Measurements from ENCODE around the gene KCTD6.

Gene KCTD6

GRCh38 chr3:58528629-58529028 lies 36.7 kb downstream of the KCTD6 start:
- H3K4me1 Mint-ChIP-seq: peaks cover 16% of the 10 kb centered on the region
- no peak overlapping the region for H3K4me3 Mint-ChIP-seq
- peaks cover 25% of the 10 kb centered on the region for H3K36me3 Mint-ChIP-seq (ENCODE audit: low read depth)
- no peaks in the 10 kb centered on the region for H3K9me3 Mint-ChIP-seq
- H3K27me3 Mint-ChIP-seq (ENCODE audit: low read depth): no peaks in the 10 kb centered on the region
- H3K27ac Mint-ChIP-seq: peak overlapping the region; percentile 6 to 80 (median 43)
- TF ChIP-seq CTCF (IDR thresholded peaks at IDR 0.05; ENCODE audit: unreplicated experiment in 3 of 3): no peak

- peak in 2 of 3 experiments; percentile 30 to 38 for TF ChIP-seq CTCF (IDR thresholded peaks at IDR 0.05; ENCODE audit: unreplicated experiment in 3 of 3)
- H3K4me1 Mint-ChIP-seq: peaks cover 16% of the 10 kb centered on the region
Measured at GRCh38 chr3:58529516-58530353, 37.8 kb downstream of the KCTD6 start.

GRCh38 chr3:58530354-58530865 lies 38.5 kb downstream of the KCTD6 start:
- Mint-ChIP-seq H3K27me3 (ENCODE audit: low read depth) (no peaks in the 10 kb centered on the region), H3K4me1 (peaks cover 16% of the 10 kb centered on the region), H3K9me3 (no peaks in the 10 kb centered on the region), H3K4me3 (no peak overlapping the region), H3K27ac (no peak overlapping the region), H3K36me3 (ENCODE audit: low read depth) (peaks cover 25% of the 10 kb centered on the region)
- no peak for TF ChIP-seq CTCF (IDR thresholded peaks at IDR 0.05; ENCODE audit: unreplicated experiment in 3 of 3)

More at GRCh38 chr3:58529516-58530353, 37.8 kb downstream of the KCTD6 start:
- H3K27me3 Mint-ChIP-seq (ENCODE audit: low read depth): no peaks in the 10 kb centered on the region
- H3K4me3 Mint-ChIP-seq: no peak overlapping the region
- H3K9me3 Mint-ChIP-seq: no peaks in the 10 kb centered on the region
- H3K36me3 Mint-ChIP-seq (ENCODE audit: low read depth): peaks cover 25% of the 10 kb centered on the region
- peak overlapping the region in 1 of 3 experiments; percentile 33 for H3K27ac Mint-ChIP-seq

DNA sequence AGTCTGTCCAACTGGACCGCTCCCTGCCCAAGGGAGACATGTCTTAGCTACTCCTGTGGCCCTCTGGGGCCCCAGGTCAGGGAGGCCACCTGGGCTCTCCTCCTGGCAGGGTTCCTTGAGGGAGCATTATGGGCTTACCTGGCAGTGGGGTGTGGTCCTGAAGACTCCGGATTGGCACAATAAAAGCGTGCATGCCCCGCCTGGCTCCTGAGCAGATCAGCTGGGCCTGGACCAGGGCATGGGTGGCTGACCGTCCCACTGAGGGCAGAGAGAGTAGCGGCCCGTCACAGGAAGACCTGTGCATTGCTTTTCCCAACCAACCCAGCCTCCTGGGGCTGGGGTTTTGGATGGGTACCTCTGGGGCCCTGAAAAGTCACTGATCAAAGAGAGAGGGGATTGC lies 39.7 kb downstream of the KCTD6 start:
- TF ChIP-seq CTCF (IDR thresholded peaks at IDR 0.05; ENCODE audit: unreplicated experiment in 3 of 3): no peak
- H3K27ac Mint-ChIP-seq: no peak overlapping the region
- no peak overlapping the region for H3K4me3 Mint-ChIP-seq
- H3K27me3 Mint-ChIP-seq (ENCODE audit: low read depth): no peaks in the 10 kb centered on the region
- H3K9me3 Mint-ChIP-seq: no peaks in the 10 kb centered on the region
- H3K4me1 Mint-ChIP-seq: peaks cover 25% of the 10 kb centered on the region
- H3K36me3 Mint-ChIP-seq (ENCODE audit: low read depth): peaks cover 23% of the 10 kb centered on the region

DNA sequence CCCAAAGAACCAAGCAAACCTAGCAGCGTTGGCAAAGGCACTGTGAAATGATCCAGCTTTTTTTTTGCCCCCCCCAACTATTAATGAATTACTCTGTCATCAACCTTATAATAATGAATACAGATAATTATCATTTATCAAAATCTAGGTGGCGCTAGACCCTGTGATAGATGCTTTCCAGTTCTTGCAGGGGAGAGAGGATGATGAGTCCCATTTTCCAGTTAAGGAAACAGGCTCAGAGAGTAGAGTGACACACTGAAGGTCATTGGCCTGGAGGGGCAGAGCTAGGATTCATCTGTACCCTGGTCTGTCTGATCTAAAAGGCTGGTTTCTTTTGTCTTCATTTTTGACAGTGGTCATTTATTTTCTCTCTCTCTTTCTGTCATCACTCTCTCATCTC lies 40.1 kb downstream of the KCTD6 start:
- Mint-ChIP-seq H3K27ac (no peak overlapping the region), H3K9me3 (no peaks in the 10 kb centered on the region), H3K36me3 (ENCODE audit: low read depth) (peaks cover 19% of the 10 kb centered on the region), H3K27me3 (ENCODE audit: low read depth) (no peaks in the 10 kb centered on the region), H3K4me1 (peaks cover 29% of the 10 kb centered on the region), H3K4me3 (no peak overlapping the region)
- no peak for TF ChIP-seq CTCF (IDR thresholded peaks at IDR 0.05; ENCODE audit: unreplicated experiment in 3 of 3)

Data from nephron (organoid).